SU-DHL-6 (cell line): ENCODE data around the gene ANK3.

Experiments
- EZH2phosphoT487 ChIP-seq: fragments of 200-600 bp; sonication (generic), shearing (Covaris generic); conservative IDR thresholded peaks from 2 replicates; pipeline ENCODE4 v1.6.1; 2018; ENCODE audit warnings: mild to moderate bottlenecking, antibody characterized with exemption, low read length, moderate library complexity, mixed read lengths
- TF ChIP-seq, protein P1 (sequence below): fragments of 200-600 bp; sonication (generic); IDR thresholded peaks from one replicate; pipeline ENCODE4 v1.5.1; 2017; ENCODE audit warnings: antibody characterized with exemption, mild to moderate bottlenecking, low read length, moderate library complexity; ENCODE audit not compliant: insufficient read depth, poor library complexity, severe bottlenecking

DNA sequence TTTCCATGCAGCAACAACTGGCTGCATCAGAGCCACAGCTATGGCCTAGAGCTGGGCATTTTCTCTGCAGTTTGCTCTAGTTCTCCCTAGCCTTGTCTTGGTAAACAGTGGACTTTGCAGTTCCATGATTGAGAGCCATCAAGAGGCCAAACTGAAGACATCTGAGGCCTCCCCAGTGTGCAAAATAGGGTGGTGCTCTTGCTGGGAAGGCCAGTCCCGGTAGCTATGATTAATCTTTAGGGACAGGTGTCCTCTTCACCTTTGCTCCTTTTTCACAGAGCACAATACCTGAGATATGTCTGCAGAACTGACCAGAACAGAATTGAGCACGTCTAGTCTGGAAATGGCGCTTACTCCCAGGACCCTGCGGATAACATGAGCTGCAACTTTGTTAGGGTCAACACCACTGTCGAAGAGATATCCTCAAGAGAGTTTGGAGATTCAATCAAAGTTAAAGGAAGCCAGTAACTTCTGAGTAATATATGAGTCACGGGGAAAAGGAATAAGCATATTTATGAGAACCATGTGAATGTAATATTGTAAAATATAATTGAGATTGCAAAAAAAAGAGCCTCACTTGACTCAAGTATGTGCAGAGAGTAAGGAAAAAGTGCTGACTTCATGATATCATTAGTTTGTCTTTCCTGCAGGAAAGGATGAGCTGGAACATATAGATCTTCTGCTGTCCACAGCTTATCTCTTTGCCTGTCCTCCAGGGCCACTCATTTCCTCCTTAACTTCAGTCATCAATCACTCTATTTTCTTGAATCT is 76.7 kb downstream of the ANK3 start:
- TF ChIP-seq, protein P1, sequence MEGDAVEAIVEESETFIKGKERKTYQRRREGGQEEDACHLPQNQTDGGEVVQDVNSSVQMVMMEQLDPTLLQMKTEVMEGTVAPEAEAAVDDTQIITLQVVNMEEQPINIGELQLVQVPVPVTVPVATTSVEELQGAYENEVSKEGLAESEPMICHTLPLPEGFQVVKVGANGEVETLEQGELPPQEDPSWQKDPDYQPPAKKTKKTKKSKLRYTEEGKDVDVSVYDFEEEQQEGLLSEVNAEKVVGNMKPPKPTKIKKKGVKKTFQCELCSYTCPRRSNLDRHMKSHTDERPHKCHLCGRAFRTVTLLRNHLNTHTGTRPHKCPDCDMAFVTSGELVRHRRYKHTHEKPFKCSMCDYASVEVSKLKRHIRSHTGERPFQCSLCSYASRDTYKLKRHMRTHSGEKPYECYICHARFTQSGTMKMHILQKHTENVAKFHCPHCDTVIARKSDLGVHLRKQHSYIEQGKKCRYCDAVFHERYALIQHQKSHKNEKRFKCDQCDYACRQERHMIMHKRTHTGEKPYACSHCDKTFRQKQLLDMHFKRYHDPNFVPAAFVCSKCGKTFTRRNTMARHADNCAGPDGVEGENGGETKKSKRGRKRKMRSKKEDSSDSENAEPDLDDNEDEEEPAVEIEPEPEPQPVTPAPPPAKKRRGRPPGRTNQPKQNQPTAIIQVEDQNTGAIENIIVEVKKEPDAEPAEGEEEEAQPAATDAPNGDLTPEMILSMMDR: no peak
- TF ChIP-seq EZH2phosphoT487: no peak
